T-helper 2 cell treated with Interferon-gamma antibody and Interleukin-4, amounts not matched to agents 100 ng/mL and 5 ng/mL, for 36 hours (primary cell): Measurements from ENCODE around the gene ZNF107. TPM values are rescaled to one million over a fixed set of nuclear protein-coding genes. Genes with fewer than 3 reads are reported as not detected.

Source experiments
- intact Hi-C: fragments of 100-400 bp; cut with micrococcal nuclease; formaldehyde crosslinking; loops from one replicate; pipeline ENCODE4 v1.15.1; 2023
- total RNA-seq: library from RNA; stranded (reverse); gene quantifications from 2 replicates; pipeline ENCODE4 v1.2.3, GENCODE V29; 2022

Gene ZNF107
- total RNA-seq = 18.4 and 18.6 TPM in 2 replicates

DNA sequence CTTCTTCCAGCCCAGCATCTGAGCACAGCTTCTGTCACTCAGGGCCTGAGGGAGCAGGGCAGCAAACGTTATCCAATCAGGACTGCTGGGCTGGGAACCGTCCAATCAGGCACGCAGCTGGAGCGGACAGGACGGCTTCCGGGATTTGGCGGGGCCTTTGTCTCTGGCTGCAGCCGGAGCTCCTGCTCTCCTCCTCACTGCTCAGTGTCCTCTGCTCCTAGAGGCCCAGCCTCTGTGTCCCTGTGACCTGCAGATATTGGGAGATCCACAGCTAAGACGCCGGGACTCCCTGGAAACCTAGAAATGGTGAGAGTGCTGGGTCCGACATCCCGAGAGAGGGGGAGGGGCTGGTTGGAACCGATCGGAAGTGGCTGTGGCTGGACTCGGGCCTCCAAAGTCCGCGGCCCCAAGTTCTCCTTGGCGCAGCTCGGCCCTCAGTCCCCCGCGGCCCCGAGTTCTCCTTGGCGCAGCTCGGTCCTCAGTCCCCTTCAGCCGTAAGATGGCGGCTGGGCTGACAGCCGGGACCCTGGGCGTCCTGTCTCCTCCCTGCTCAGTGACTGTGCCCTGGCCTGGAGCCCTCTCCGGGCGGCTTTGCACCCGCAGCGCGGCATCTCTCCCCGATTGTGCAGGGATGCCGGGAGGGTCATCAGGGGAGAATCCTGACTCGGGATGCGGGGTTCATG is at the start of gene ZNF107:
Gene ZNF107 (plus strand): TSS at position 154 of the 683 bp plus-strand sequence. CDS start 150 bp downstream, at position 304.
- intact Hi-C loops = loop anchor here (1.0 to 2.0 kb wide), 7 partner anchors 103 to 709 kb away; partner anchors contain the start of genes ERV3-1, ZNF138, ZNF273 and ZNF680

DNA sequence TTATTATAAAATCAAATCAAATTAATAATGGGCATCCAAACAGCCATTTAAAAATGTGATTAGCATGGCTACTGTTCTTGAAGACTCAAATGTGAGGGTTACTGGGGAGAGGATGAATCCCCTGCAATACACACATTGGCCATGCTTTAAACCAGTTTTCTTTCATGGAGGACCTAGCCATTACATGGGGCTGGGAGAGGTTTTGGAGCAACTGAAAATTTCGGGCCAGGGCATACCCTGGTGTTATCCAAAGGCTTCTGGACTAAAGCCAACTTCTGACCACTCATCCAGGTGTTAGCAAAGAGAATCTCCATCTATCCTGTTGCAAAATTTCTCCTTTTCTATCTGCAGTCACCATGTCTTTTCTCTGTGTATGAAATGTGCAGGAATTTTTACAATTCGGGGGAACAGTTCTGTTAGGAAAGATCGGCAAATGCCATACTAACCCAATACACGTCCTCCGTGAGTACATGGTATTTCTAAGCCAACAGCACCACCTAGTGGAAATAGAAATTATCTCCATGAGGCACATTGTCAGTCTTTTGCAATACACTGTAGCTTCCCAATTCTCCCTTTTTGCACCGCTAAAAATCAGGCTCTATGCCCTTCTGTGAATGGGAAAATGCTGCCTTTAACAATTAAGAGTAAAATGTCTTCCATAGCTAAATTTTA is 47.0 kb upstream of the ZNF107 start:
- intact Hi-C loops = no loop called here

DNA sequence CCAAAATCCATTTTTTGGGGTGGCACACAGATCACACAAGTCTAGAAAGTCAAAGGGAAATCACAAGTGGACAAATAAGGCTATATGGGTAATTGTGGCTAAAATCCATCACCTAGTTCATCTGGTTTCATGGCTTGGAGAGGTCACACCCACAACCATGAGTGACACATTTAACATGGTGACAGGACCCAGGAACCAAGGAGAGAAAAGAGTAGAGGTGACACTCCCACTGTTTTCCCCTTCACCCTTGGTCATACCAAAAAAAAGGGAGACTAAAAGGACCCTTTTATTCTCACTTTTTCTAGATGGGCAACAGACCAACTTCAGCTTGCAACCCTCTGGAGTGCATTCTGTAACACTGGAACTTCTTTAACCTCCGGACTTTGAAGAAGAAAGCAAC is 46.2 kb upstream of the ZNF107 start:
- intact Hi-C loops = no loop called here

DNA sequence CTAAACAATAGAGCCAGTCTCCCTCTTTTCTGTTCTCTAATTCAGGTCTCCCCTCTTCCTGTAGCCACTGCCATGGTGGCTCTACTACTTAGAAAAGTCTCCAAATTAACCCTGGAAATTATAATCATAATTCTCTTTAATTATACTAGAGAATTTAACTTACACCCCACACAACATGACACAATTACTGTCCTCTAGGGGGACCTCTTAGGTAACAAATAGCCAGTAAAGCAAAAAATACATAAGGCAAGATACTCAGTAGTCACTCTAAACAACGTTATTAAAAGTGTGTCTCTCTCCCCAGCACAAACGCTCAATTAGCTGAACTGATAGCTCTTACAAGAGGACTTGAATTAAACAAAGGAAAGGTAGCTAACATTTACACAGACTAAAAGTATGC is 44.3 kb upstream of the ZNF107 start:
- intact Hi-C loops = no loop called here

DNA sequence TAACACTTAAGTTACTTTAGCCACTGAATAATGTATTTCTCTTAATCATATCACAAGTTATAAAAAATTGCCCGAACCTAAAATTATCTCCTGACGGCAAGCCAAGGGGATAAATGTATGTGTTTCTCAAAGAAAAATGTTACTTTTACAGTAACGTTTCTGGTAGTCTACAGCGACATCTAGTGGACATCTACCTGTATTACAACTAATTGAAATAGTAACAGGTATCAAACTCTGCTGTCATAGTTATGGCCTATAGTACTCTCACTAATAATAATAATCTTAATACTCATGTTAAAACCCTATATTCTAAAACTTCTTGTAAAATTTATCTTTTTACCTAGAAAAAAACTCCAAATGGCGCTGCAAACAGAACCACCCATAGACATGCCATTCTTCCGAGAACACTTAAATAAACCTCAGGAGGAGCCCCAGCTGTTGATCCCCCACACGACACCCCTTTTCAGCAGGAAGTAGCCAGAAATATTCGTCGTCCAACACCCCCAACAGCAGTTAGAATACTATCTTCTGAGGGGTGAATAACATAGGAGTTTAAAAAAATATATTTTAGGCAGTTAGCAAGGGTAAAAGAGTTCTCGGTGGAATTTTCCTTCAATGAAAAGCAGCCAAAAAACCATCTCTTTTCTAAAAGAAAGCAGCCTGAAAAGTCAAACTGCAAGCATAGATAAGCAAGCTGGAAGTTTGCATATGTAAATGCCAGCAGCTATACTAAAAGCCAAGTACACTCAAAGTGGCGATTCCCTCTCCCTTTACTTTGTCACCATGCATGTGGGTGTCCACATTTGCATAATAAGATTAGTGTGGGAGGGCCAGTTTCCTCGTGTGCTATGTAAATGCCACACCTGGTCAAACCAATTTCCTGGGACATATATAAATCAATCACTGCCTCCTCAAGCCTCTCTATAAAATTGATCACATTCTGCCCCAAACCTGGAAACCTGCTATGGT is 40.5 kb upstream of the ZNF107 start:
- intact Hi-C loops = loop anchor here (5.0 kb wide), 1 partner anchor 443 kb away; no protein-coding TSS in a partner anchor

DNA sequence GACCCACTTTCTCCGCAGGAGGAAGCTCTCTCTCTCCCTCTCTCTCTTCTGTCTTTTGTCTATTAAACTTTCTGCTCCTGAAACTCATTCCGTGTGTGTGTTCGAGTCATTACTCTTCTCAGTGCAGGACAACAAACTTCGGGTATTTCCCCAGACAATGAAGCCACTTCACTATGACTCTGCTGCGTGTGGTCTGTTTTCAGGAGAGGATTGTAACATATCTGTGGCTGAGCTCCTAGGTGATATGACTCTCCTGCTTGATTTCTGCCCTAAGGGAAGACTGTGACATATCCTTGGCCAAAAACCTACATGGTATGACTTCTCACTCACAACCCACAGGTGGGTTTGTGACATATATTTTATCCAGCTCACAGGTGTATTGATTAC is 39.9 kb upstream of the ZNF107 start:
- intact Hi-C loops = loop anchor here (5.0 kb wide), 1 partner anchor 444 kb away; no protein-coding TSS in a partner anchor

DNA sequence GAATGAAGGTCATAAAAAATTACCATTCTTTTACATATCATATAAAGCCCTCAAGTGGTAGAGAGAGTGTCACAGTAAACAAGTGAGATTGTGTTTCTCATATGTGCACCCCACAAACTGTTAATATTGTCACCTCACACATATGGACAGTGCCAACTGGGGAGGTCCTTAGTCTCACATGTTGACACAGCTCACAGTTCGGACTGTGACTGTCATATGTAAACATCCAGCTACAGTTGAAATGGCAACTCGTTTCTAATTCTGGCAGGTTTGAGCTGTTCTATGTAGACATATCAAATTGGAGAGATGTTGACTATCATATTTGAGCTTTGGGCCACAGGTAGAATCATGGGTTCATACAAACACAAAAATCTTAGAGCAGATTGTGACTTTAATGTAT is 39.4 kb upstream of the ZNF107 start:
- intact Hi-C loops = loop anchor here (5.0 kb wide), 1 partner anchor 444 kb away; no protein-coding TSS in a partner anchor

DNA sequence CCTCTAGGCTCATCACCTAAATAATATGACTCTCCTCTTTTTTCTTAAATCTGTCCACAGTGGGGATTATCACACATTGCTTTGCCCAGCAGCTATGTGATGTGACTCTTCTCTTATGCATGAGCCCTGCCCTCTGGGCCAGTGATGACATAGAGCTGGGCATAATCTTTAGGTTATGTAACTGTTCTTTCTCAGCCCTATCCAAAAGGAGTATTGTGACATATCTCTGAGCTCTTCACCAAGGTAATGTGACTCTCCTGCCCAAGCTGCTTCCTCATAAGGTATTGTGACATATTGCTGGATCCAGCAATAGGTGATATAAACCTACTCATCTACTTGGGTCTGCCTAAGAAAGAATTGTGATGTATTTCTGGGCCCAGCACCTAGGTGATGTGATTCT is 37.7 kb upstream of the ZNF107 start:
- intact Hi-C loops = loop anchor here (5.0 kb wide), 1 partner anchor 446 kb away; no protein-coding TSS in a partner anchor

DNA sequence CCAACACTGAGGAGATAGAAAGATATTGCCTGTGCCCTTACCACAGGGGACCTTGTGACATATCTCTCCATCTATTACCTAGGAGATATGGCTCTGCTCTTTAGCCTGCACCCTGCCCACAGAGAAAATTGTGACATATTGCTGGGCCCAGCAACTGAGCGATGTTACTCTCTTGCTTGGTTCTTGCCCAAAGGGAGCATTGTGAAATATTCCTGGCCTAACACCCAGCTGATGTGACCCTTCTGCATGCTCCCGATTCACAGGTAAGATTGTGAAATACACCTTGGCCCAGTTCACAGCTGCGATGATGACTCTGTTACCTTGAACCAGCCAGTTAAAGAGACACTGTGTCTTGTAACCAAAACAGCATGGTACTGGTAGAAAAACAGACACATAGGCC is 37.2 kb upstream of the ZNF107 start:
- intact Hi-C loops = loop anchor here (5.0 kb wide), 1 partner anchor 446 kb away; no protein-coding TSS in a partner anchor

DNA sequence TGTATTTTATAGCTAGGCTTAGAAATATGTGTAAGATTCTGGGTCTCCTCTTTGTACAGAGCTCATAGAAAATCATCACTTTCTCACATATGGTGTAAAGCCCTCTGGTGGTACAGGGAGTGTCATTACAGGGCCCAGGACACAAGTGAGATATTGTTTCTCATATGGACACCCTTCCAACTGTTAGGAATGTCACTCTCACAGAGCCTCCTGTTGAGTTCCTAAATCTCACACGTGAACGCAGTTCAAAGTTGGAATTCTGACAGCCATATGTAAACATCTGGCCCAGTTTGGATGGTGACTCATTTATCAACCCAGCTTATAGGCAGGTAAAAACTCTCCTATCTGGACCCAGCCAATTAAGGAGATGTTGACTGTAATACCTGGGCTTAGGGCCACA is 35.4 kb upstream of the ZNF107 start:
- intact Hi-C loops = no loop called here

DNA sequence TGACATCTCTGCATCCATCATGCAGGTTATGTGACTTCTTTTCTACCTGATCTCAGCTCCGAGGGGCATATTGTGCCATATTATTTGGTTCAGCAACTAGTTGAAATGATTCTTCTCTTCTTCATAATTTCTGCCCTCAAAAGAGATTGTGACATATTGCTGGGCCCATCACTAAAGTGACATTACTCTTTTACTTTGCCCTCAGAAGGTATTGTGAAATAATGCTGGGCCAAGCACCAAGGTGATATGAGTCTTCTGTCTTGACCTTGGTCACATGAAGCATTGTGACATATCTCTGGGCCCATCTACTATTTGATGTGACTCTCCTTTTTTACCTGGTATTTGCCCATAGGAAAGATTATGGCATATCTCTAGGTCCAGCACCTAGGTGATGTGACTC is 33.9 kb upstream of the ZNF107 start:
- intact Hi-C loops = no loop called here

DNA sequence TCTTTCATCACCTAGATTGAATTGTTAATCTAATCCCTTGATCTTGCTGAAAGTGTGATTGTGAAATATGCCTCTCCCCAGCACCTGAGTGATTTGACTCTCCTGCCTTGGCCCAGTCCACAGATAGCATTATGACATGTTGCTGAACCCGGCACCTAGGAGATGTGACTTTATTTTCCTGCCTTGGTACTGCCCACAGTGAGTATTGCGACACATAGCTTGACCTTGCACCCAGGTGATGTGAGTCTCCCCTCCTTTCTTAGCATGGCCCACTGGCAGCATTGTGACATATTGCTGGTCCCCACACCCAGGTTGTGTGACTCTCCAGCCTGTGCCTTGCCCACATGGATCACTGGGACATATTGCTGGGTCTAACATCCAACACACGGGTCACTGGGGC is 32.5 kb upstream of the ZNF107 start:
- intact Hi-C loops = no loop called here

DNA sequence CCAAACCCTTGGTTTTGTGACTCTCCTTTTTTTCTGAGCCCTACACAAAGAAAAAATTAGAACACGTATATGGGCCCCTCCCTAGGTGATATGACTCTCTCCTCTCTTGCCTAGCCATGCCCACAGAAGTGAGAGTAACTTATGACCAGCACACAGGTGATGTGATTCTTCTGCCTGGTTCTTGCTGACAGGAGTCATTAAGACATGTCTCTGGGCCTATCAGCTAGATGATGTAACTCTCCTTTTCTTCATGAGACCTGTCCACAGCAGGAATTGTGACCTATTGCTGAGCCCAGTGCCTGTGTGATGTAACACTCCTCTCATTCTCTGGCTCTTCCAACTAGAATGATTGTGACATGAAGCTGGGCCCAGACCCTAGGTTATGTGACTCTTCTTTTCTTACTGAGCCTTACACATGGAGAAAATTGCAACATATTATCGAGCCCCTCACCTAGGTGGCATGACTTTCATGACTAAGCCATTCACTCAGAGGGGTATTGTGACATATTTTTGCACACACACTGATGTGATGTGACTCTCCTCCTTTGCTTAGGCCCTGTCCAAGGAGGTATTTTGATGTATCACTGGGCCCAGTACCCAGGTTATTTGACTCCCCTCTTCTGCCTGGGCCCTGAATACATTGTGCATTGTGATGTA is 31.4 kb upstream of the ZNF107 start:
- intact Hi-C loops = no loop called here

DNA sequence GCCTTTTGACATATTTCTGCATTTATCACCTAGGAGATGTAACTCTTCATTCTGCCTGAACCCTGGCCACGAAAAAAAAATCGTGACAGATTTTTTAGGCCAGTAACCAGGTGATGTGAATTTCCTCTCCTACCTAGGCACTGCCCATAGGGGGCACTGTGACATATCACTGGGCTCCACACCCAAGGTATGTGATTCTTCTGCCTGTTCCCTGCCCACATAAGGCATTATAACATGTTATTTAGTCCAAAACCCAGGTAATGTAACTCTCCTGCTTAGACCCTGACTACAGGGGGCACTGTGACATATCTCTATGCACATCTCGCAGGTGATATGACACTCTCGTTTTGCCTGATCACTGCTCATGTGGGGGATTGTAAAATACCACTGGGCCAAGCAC is 29.5 kb upstream of the ZNF107 start:
- intact Hi-C loops = no loop called here

DNA sequence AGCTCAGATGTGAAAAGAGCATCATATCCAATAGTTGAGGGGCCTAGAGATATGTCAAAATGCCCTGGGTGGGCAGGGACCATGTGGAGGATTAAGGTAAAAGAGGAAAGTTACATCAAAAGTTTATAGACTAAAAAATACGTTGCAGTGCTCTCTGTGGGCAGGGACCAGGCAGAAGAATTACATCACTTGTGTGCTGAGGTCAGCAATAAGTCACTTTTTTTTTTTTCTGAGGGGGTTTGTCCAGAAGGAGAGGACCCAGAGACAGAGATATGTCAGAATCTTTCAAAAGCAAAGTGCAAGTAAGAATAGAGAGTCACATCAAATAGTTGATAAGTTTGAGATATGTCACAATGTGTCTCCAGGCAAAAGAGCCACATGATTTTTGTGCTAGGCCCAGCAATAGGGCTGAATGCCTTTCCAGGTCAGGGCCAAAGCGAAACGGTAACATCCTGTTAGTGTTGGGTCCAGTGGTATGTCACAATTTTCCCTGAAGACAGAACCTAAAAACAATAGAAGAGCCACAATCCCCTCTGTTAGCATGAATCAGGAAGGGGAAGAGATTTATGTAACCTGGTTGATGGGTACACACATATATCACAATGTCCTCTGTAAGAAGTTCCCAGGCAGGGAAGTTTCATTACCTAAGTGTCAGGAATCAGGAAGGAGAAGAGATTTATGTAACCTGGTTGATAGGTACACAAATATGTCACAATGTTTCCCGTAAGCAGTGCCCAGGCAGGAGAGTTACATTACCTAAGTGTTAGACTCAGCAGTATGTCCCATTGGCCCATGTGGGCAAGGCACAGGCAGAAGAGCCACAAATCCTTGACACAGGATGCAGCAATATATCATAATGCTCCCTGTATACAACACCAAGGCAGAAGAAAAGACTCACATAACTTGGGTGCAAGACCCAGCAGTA is 28.1 kb upstream of the ZNF107 start:
- intact Hi-C loops = no loop called here

DNA sequence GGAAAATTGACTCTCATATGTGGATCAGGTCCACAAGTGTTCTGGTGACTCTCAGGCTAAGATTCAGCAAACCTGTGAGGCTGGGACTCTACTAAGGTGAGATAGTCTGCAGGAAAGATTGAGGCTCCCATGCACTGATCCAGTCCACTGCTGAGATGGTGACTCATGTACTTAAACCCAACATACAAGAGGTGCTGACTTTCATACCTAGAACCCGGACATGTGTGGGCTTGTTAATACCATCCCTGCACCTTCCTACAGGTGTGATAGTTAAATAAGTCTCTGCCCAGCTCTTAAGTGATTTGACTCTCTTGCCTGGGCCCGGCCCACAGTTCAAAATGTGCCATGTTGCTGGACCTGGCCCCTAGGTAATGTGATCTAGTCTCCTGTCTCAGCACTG is 27.1 kb upstream of the ZNF107 start:
- intact Hi-C loops = no loop called here

DNA sequence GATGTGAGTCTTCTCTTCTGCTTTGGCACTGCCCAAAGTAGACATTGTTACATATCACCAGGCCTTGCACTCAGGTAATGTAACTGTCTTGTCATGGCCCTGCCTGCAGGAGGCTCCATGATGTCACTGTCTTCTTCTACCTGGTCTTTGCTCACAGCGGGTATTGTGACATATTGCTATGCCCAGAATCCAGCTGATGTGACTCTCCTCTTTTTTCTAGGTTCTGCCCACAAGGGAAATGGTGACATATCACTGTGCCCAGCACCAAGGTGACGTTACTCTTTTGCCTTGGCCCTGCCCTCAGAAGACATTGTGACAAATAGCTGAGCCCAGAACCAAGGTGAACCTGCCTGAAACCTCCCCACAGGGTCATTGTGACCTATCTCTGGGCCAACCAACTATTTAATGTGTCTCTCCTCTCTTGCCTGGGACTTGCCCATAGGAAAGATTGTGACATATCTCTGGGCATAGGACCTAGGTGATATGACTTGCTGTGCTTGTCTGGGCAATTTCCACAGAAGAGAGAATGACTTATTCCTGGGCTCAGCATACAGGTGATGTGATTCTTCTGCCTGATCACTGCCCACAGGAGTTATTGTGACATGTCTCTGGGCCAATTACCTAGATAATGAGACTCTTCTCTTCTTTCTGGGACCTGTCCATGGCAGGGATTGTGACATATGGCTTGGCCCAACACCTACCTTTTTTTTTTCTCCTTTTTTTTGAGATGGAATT is 26.5 kb upstream of the ZNF107 start:
- intact Hi-C loops = no loop called here

DNA sequence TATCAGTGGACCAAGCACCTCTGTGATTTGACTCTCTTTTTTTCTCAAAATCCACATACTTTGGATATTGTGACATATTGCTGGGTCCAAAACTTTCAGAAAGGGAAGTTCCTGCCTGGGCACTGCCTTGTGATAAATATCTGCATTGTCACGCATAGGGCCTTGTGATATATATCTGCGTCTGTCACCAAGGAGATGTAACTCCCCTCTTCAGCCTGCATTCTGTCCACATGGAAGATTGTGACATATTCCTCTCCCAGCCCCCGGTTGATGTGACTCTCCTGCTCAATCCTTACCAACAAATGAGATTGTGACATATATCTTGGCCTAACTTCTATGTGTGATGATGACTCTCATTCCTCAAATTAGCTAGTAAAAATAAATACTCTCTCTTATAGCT is 25.4 kb upstream of the ZNF107 start:
- intact Hi-C loops = no loop called here

DNA sequence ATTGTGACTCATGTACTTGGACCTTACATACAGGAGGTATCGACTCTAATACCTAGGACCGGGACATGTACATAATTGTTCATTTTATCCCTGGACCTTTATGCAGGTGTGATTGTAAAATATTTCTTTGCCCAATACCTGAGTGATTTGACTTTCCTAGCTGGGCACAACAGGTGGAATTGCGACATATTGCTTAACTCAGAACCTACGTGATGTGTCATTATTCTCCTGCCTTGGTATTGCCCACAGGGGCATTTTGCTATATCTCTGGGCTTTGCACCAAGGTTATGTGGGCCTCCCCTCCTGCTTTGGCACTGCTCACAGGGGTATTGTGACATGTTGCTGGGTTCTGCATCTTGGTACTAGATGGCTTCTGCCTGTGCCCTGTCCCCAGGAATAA is 23.9 kb upstream of the ZNF107 start:
- intact Hi-C loops = no loop called here
